Measurements from ENCODE around the gene RGS12.

DNA sequence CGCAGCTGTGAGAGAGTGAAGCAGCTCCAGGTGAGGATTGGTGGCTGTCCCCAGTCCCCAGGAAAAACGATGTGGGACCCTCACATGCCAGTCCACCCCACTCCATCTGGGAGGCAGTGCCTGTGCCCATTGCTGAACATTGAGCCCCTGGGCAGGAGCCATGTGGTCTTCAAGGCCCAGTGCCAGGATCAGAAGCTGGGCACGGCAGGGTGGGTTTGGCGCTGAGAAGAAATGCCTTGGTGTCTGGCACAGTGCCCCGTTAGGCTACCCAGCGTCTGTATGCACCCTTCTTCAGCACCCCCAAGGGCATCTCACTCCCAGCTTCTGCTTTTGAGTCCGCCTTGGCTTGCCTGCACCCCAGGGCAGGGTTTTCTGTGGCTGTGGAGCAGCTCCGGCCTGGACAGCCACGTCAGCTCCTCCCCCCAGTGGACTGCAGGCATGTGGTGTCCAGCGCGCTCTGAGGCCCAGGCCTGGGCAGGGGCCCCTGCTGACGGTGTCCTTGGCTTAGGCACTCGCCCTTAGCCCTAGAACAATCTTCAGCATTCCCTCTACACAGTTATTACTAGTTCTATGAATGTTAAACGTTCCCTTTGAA, 28.6 kb downstream of the RGS12 start:
- TF ChIP-seq, protein P1, sequence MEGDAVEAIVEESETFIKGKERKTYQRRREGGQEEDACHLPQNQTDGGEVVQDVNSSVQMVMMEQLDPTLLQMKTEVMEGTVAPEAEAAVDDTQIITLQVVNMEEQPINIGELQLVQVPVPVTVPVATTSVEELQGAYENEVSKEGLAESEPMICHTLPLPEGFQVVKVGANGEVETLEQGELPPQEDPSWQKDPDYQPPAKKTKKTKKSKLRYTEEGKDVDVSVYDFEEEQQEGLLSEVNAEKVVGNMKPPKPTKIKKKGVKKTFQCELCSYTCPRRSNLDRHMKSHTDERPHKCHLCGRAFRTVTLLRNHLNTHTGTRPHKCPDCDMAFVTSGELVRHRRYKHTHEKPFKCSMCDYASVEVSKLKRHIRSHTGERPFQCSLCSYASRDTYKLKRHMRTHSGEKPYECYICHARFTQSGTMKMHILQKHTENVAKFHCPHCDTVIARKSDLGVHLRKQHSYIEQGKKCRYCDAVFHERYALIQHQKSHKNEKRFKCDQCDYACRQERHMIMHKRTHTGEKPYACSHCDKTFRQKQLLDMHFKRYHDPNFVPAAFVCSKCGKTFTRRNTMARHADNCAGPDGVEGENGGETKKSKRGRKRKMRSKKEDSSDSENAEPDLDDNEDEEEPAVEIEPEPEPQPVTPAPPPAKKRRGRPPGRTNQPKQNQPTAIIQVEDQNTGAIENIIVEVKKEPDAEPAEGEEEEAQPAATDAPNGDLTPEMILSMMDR (IDR thresholded peaks at IDR 0.05): no peak
- no peak for TF ChIP-seq POLR2A (IDR thresholded peaks at IDR 0.05)

Data from thyroid gland (tissue), 4 donors.